ENCODE measurements around the gene VARS1.
"Not testable (repeated sequence)": the region's sequence is repeated elsewhere in the genome, so short reads cannot be mapped to it uniquely, and the experiment has no call there.

VARS1 gene

DNA sequence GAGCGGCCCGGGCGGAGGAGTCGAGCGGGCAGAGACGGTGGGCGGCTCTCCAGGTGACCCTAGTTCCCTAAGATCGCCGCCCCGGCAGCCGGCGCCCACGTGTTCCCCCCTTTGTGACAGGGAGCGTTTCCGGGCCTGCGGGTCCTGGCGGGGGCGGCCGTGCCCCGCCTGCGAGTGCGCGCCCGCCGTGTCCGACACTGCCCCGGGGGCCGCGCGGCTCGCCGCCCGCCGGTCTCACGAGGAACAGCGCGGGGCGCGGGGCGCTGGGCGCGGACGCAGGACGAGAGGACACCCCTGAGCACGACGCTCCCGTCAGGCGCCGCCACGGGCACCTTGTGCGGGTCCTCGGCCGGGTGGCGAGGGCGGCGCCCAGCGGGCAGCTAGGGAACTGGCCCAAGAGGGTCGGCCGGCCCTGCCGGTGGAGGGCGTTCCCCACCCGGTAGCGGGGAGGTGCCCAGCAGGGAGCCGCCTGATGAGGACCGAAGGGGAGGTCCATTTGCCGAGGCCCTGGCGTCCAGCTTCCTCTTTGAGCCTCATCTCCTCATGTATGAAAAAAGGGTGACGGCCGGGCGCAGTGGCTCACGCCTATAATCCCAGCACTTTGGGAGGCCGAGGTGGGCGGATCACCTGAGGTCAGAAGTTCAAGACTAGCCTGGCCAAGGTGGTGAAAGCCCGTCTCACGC is at the start of gene VARS1:
TSS of gene VARS1 (minus strand) at position 137 of the 683 bp plus-strand sequence. CDS start 535 bp downstream, outside the sequence.
- peak; percentile 75 for DNase-seq (ENCODE audit: low read depth)
- peak within 1 kb of the TSS; percentile 99 for H3K4me3 ChIP-seq (ENCODE audit: low read depth, low read length)
- TF ChIP-seq, protein P1, sequence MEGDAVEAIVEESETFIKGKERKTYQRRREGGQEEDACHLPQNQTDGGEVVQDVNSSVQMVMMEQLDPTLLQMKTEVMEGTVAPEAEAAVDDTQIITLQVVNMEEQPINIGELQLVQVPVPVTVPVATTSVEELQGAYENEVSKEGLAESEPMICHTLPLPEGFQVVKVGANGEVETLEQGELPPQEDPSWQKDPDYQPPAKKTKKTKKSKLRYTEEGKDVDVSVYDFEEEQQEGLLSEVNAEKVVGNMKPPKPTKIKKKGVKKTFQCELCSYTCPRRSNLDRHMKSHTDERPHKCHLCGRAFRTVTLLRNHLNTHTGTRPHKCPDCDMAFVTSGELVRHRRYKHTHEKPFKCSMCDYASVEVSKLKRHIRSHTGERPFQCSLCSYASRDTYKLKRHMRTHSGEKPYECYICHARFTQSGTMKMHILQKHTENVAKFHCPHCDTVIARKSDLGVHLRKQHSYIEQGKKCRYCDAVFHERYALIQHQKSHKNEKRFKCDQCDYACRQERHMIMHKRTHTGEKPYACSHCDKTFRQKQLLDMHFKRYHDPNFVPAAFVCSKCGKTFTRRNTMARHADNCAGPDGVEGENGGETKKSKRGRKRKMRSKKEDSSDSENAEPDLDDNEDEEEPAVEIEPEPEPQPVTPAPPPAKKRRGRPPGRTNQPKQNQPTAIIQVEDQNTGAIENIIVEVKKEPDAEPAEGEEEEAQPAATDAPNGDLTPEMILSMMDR (IDR thresholded peaks at IDR 0.05; ENCODE audit: control insufficient read depth, extremely low read depth, insufficient read depth), result peak; percentile 96

DNA sequence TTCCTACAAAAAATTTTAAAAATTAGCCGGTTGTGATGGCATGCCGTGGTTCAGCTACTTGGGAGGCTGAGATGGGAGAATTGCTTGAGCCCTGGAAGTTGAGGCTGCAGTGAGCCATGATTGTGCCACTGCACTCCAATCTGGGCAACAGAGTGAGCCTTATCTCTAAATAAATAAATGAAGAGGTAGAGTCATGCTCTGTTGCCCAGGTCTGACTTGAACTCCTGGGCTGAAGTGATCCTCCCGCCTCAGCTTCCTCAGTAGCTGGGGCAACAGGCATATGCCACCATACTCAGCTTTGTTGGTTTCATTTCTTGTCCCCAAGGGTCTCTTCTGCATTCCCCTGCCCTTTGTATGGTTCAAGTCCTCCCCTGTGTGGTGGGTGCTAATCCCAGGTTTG is 49.0 kb upstream of the VARS1 start:
- TF ChIP-seq, protein P1 (IDR thresholded peaks at IDR 0.05; ENCODE audit: control insufficient read depth, extremely low read depth, insufficient read depth), result no peak

DNA sequence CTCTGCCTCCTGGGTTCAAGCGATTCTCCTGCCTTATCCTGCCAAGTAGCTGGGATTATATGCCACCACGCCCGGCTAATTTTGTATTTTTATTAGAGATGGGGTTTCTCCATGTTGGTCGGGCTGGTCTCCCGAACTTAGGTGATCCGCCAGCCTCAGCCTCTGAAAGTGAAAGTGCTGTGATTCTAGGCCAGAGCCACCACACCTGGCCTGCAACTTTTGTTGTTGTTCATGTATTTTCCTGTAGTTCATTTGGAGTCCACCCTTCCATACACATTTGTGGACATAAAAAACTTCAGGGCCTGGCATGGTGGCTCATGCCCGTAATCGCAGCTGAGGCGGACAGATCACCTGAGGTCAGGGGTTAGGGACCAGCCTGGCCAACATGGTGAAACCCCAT is 46.5 kb upstream of the VARS1 start:
- DNase-seq (ENCODE audit: low read depth), result no peak
- no peak overlapping the region for H3K4me3 ChIP-seq (ENCODE audit: low read depth, low read length)
- TF ChIP-seq, protein P1 (IDR thresholded peaks at IDR 0.05; ENCODE audit: control insufficient read depth, extremely low read depth, insufficient read depth), result no peak

More for the DNA sequence above, 49.0 kb upstream of the VARS1 start:
- DNase-seq (ENCODE audit: low read depth), result no peak
- H3K4me3 ChIP-seq (ENCODE audit: low read depth, low read length), result no peak overlapping the region

DNA sequence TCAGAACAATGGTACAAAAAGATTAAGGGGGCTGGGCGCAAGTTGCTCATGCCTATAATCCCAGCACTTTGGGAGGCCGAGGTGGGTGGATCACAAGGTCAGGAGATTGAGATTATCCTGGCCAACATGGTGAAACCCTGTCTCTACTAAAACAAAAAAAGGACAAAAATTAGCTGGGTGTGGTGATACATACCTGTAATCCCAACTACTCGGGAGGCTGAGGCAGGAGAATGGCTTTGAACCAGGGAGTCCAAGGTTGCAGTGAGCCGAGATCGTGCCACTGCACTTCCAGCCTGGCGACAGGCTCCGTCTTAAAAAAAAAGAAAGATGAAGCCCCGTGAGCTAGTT is 44.2 kb upstream of the VARS1 start:
- DNase-seq (ENCODE audit: low read depth); H3K4me3 ChIP-seq (ENCODE audit: low read depth, low read length): not testable (repeated sequence)

- no peak overlapping the region for H3K4me3 ChIP-seq (ENCODE audit: low read depth, low read length)
- TF ChIP-seq, protein P1 (IDR thresholded peaks at IDR 0.05; ENCODE audit: control insufficient read depth, extremely low read depth, insufficient read depth), result no peak
Measured at GRCh38 chr6:31838968-31839367, 43.4 kb upstream of the VARS1 start.

DNA sequence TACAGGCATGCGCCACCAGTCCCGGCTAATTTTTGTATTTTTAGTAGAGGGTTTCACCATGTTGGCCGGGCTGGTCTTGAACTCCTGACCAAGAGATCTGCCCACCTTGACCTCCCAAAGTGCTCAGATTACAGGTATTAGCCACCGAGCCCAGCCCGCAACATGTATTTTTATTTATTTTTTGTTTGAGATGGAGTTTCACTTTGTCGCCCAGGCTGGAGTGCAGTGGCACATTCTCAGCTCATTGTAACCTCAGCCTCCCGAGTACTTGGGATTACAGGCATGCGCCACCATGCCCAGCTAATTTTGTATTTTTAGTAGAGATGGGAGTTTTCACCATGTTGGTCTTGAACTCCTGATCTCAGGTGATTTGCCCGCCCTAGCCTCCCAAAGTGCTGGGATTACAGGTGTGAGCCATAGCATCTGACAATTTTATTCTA is 42.6 kb upstream of the VARS1 start:
- not testable (repeated sequence) for H3K4me3 ChIP-seq (ENCODE audit: low read depth, low read length)

More at GRCh38 chr6:31838968-31839367, 43.4 kb upstream of the VARS1 start:
- DNase-seq (ENCODE audit: low read depth), result no peak

DNA sequence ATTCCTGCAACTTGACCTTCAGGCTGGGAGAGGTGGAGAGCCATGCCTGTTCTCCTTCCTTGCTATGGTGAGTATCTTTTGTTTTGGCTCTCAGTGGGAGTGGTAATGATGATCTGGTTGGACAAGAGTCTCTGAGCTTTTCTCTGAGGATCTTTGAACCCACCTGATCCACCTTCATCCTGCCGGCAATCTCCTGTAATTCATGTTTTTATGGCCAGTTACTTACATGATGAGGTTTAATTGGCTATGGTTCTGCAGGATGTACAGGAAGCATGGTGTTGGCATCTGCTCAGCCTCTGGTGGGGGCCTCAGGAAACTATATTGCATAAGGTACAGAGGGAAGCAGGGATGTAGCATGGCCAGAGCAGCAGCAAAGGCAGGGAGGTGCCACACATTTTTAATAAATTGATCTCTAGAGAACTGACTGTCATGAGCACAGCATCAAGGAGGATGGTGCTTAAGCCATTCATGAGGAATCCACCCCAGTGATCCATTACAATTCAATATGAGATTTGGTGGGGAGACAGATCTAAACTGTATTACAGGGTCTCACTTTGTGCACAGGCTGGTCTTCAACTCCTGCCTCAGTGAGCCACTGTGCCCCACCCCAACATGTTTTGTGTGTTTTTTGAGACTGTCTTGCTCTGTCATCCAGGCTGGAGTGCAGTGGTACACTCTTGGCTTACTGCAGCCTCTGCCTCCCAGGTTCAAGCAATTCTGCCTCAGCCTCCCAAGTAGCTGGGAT is 42.0 kb upstream of the VARS1 start:
- peak overlapping the region; percentile 80 for H3K4me3 ChIP-seq (ENCODE audit: low read depth, low read length)
- TF ChIP-seq, protein P1 (IDR thresholded peaks at IDR 0.05; ENCODE audit: control insufficient read depth, extremely low read depth, insufficient read depth), result no peak
- no peak for DNase-seq (ENCODE audit: low read depth)

More for the DNA sequence above, 42.6 kb upstream of the VARS1 start:
- DNase-seq (ENCODE audit: low read depth), result not testable (repeated sequence)

Data from LNCaP clone FGC (cell line).